Panc1 (cell line): ENCODE data around the gene MDM2.

Experiments used
- REST ChIP-seq, 2 experiments: IDR thresholded peaks; 2 replicates each; pipeline ENCODE4 v1.6.1; 2011 to 2012; ENCODE audit warnings: low read depth in 2 of 2, control low read depth in 1 of 2, low read length in 1 of 2, mild to moderate bottlenecking in 1 of 2, moderate library complexity in 1 of 2; ENCODE audit not compliant: insufficient read depth in 1 of 2
- TF ChIP-seq, protein P1 (sequence below): fragments of 450-650 bp; IDR thresholded peaks from 2 replicates; pipeline ENCODE4 v1.5.1; 2017; ENCODE audit warnings: mild to moderate bottlenecking

GRCh38 chr12:68842123-68842522 is 34.1 kb downstream of the MDM2 start:
- TF ChIP-seq, protein P1, sequence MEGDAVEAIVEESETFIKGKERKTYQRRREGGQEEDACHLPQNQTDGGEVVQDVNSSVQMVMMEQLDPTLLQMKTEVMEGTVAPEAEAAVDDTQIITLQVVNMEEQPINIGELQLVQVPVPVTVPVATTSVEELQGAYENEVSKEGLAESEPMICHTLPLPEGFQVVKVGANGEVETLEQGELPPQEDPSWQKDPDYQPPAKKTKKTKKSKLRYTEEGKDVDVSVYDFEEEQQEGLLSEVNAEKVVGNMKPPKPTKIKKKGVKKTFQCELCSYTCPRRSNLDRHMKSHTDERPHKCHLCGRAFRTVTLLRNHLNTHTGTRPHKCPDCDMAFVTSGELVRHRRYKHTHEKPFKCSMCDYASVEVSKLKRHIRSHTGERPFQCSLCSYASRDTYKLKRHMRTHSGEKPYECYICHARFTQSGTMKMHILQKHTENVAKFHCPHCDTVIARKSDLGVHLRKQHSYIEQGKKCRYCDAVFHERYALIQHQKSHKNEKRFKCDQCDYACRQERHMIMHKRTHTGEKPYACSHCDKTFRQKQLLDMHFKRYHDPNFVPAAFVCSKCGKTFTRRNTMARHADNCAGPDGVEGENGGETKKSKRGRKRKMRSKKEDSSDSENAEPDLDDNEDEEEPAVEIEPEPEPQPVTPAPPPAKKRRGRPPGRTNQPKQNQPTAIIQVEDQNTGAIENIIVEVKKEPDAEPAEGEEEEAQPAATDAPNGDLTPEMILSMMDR = no peak
- TF ChIP-seq REST (IDR thresholded peaks at IDR 0.05; ENCODE audit: insufficient read depth in 1 of 2, low read depth in 2 of 2, low read length in 1 of 2) = no peak
